HFFc6 (cell line): ENCODE results near the gene RFC1. TPM values are rescaled to one million over a fixed set of nuclear protein-coding genes. Genes with fewer than 3 reads are reported as not detected.

Source experiments
- DNase-seq: peaks from one replicate; pipeline ENCODE4 v3.0.0-alpha.2; 2018
- H3K27ac Mint-ChIP-seq: 2 replicates; pipeline ENCODE4 v1.8.0; 2020; ENCODE audit warnings: mild to moderate bottlenecking, mixed read lengths
- H3K27me3 Mint-ChIP-seq: 2 replicates; pipeline ENCODE4 v1.8.0; 2021; ENCODE audit warnings: mild to moderate bottlenecking, moderate library complexity, mixed read lengths; ENCODE audit not compliant: insufficient read depth
- H3K36me3 Mint-ChIP-seq: 2 replicates; pipeline ENCODE4 v1.8.0; 2021; ENCODE audit warnings: low read depth, mixed read lengths
- H3K4me1 Mint-ChIP-seq: 2 replicates; pipeline ENCODE4 v1.8.0; 2020; ENCODE audit warnings: low read depth, mixed read lengths
- H3K4me3 Mint-ChIP-seq: 2 replicates; pipeline ENCODE4 v1.8.0; 2020; ENCODE audit warnings: mild to moderate bottlenecking, moderate library complexity, mixed read lengths
- H3K9me3 Mint-ChIP-seq: 2 replicates; pipeline ENCODE4 v1.8.0; 2020; ENCODE audit warnings: mild to moderate bottlenecking, mixed read lengths
- CTCF ChIP-seq: fragments of 200-600 bp; sonication (generic); IDR thresholded peaks from 2 replicates; pipeline ENCODE4 v1.5.0; 2021; ENCODE audit warnings: antibody characterized with exemption, mild to moderate bottlenecking
- total RNA-seq, 6 experiments: library from RNA; stranded (reverse); fragmentation: NEBNext Ultra II Directional; extraction: Animal tissue kit (Norgen Biotek cat#: 25700); gene quantifications; 2 replicates in 1 of 6; 3 replicates in 5 of 6; pipeline ENCODE4 v1.2.3, GENCODE V29; 2021

The RFC1 gene
- total RNA-seq, 6 experiments from 2014 or later = 35.1 to 42.7 (median 41.0) TPM

DNA sequence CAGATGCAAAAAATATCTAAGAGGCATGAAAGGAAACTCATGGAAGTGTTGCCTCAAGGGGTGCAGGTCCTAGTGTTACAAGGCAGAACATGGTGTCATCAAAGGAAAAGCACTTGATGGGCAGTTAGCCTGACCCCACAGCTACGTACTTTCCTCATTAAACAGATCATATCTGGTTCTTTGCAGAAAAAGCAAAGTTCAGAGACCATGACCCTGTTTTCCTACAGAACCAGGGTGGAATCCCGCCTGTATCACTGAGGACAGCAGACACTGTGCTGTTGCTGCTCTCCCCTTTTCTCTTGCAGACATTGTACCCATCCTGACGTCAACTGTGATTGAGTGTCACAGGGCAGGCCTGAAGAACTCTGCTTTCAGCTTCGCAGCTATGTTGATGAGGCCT lies 91.7 kb downstream of the RFC1 start:
- Mint-ChIP-seq H3K27ac (no peak overlapping the region), H3K4me1 (no peaks in the 10 kb centered on the region), H3K4me3 (no peak overlapping the region), H3K36me3 (peaks cover 15% of the 10 kb centered on the region), H3K27me3 (peaks cover 5% of the 10 kb centered on the region; the same call in 1 of the 2 replicates), H3K9me3 (no peaks in the 10 kb centered on the region)
- no peak for TF ChIP-seq CTCF
- DNase-seq = no peak

- Mint-ChIP-seq H3K36me3 (peaks cover 3% of the 10 kb centered on the region; the same call in 1 of the 2 replicates), H3K9me3 (no peaks in the 10 kb centered on the region), H3K27ac (no peak overlapping the region), H3K4me3 (no peak overlapping the region), H3K27me3 (peaks cover 1% of the 10 kb centered on the region; the same call in 1 of the 2 replicates), H3K4me1 (peaks cover 18% of the 10 kb centered on the region)
- DNase-seq = no peak
- TF ChIP-seq CTCF = no peak
Measured at GRCh38 chr4:39263895-39264294, 102.3 kb downstream of the RFC1 start.

- Mint-ChIP-seq H3K27ac (peak overlapping the region; percentile 36), H3K9me3 (no peaks in the 10 kb centered on the region), H3K4me3 (no peak overlapping the region), H3K27me3 (peaks cover 1% of the 10 kb centered on the region; the same call in 1 of the 2 replicates), H3K36me3 (peaks cover 8% of the 10 kb centered on the region; the same call in 1 of the 2 replicates), H3K4me1 (peaks cover 41% of the 10 kb centered on the region)
- no peak for TF ChIP-seq CTCF
- peak; percentile 36 for DNase-seq
Measured at GRCh38 chr4:39259571-39260330, 106.4 kb downstream of the RFC1 start.

- Mint-ChIP-seq H3K4me3 (no peak overlapping the region), H3K27me3 (peaks cover 1% of the 10 kb centered on the region; the same call in 1 of the 2 replicates), H3K9me3 (no peaks in the 10 kb centered on the region), H3K36me3 (peaks cover 8% of the 10 kb centered on the region; the same call in 1 of the 2 replicates), H3K27ac (peak overlapping the region; percentile 20; the same call in 1 of the 2 replicates), H3K4me1 (peaks cover 50% of the 10 kb centered on the region)
- no peak for DNase-seq
- TF ChIP-seq CTCF = no peak
Measured at GRCh38 chr4:39256436-39256835, 109.7 kb downstream of the RFC1 start.

- no peak for DNase-seq
- no peaks in the 10 kb centered on the region for H3K9me3 Mint-ChIP-seq
- no peak overlapping the region for H3K4me3 Mint-ChIP-seq
- H3K27ac Mint-ChIP-seq = peak overlapping the region; percentile 20; the same call in 1 of the 2 replicates
- peaks cover 50% of the 10 kb centered on the region for H3K4me1 Mint-ChIP-seq
- peaks cover 8% of the 10 kb centered on the region; the same call in 1 of the 2 replicates for H3K36me3 Mint-ChIP-seq
- TF ChIP-seq CTCF = no peak
- peaks cover under 1% of the 10 kb centered on the region; the same call in 1 of the 2 replicates for H3K27me3 Mint-ChIP-seq
Measured at GRCh38 chr4:39255871-39256270, 110.3 kb downstream of the RFC1 start.
